A549 (cell line): Measurements from ENCODE around the gene DPF1. TPM values are rescaled to one million over a fixed set of nuclear protein-coding genes. Genes with fewer than 3 reads are reported as not detected.
A peak's percentile ranks its signal among the peaks of the same experiment; 100 is the strongest.

Experiments
- ATAC-seq, 2 experiments: fragments of 200-7000 bp in 1 of 2; fragments of >200 bp in 1 of 2; cut with Nextera tagmentation in 1 of 2; cut with Tn5 transposase in 1 of 2; 3 replicates each; pipeline versions ENCODE4 v1.8.0 to v1.9.1; 2018 to 2020; ENCODE audit warnings: mild to moderate bottlenecking in 1 of 2, moderate library complexity in 1 of 2
- CTCF ChIA-PET: fragments of 300-600 bp; sonication (Branson Sonifier 250); formaldehyde crosslinking; extraction: SDS; loops from one replicate; lab custom pipeline; 2021; ENCODE audit warnings: antibody characterized with exemption, inconsistent platforms; lab: Yijun Ruan, JAX
- POLR2A ChIA-PET: fragments of 350-600 bp; formaldehyde crosslinking; extraction: SDS; loops from one replicate; lab custom pipeline; 2021; ENCODE audit warnings: antibody characterized with exemption, inconsistent platforms; lab: Yijun Ruan, JAX
- DNase-seq, 2 experiments: peaks; one replicate each; pipeline versions ENCODE4 v3.0.0 to v3.0.0-alpha.2; 2011 to 2016; ENCODE audit warnings: low read depth in 1 of 2, low spot score in 1 of 2
- FAIRE-seq: peaks from 2 replicates; lab custom pipeline; 2011; peaks lifted over from hg19 to GRCh38; lab: Jason Lieb, UNC
- H3K27ac ChIP-seq, 2 experiments: fragments of >200 bp; sonication (Bioruptor Twin); formaldehyde crosslinking; 3 replicates each; pipeline ENCODE4 v1.5.1; 2016 to 2017
- H3K4me1 ChIP-seq: fragments of >200 bp; sonication (Bioruptor Twin); formaldehyde crosslinking; 3 replicates; pipeline ENCODE4 v1.6.1; 2016
- H3K4me2 ChIP-seq: fragments of >200 bp; sonication (Bioruptor Twin); formaldehyde crosslinking; 3 replicates; pipeline ENCODE4 v1.6.1; 2016
- H3K4me3 ChIP-seq: fragments of >200 bp; sonication (Bioruptor Twin); formaldehyde crosslinking; 3 replicates; pipeline ENCODE4 v1.5.1; 2016
- H3K9me3 ChIP-seq: fragments of >200 bp; sonication (Bioruptor Twin); formaldehyde crosslinking; 3 replicates; pipeline ENCODE4 v1.6.1; 2016
- BHLHE40 ChIP-seq: IDR thresholded peaks from 2 replicates; pipeline ENCODE4 v1.6.1; 2012; ENCODE audit warnings: low read depth, low read length, inconsistent platforms
- CBX8 ChIP-seq: fragments of 200-600 bp; sonication (generic); IDR thresholded peaks from 2 replicates; pipeline ENCODE4 v1.6.1; 2016
- CHD2 ChIP-seq: fragments of 150-350 bp; IDR thresholded peaks from 2 replicates; pipeline ENCODE4 v1.6.1; 2014; ENCODE audit warnings: low read length; ENCODE audit not compliant: partially characterized antibody
- CHD4 ChIP-seq: fragments of 200-600 bp; sonication (generic); IDR thresholded peaks from 2 replicates; pipeline ENCODE4 v1.6.1; 2016; ENCODE audit warnings: antibody characterized with exemption, mild to moderate bottlenecking, borderline replicate concordance
- E2F6 ChIP-seq: IDR thresholded peaks from 2 replicates; pipeline ENCODE4 v1.6.1; 2012; ENCODE audit warnings: low read depth, borderline replicate concordance
- ESRRA ChIP-seq: fragments of 150-350 bp; IDR thresholded peaks from 2 replicates; pipeline ENCODE4 v1.6.1; 2014; ENCODE audit warnings: mild to moderate bottlenecking, low read length, borderline replicate concordance
- FOSB ChIP-seq: fragments of 250-450 bp; sonication (Bioruptor Pico); IDR thresholded peaks from 2 replicates; pipeline ENCODE4 v1.5.0; 2020; ENCODE audit warnings: mild to moderate bottlenecking, moderate library complexity
- HDAC2 ChIP-seq: fragments of 200-600 bp; sonication (generic); IDR thresholded peaks from 2 replicates; pipeline ENCODE4 v1.6.1; 2016
- HES2 ChIP-seq: fragments of >200 bp; sonication (Bioruptor Twin); formaldehyde crosslinking; IDR thresholded peaks from 2 replicates; pipeline ENCODE4 v1.6.1; 2016
- KDM1A ChIP-seq: fragments of 200-600 bp; sonication (generic); IDR thresholded peaks from 2 replicates; pipeline ENCODE4 v1.6.1; 2016; ENCODE audit warnings: low read depth, mild to moderate bottlenecking
- NPAS2 ChIP-seq: fragments of 250-450 bp; sonication (Bioruptor Pico); IDR thresholded peaks from 2 replicates; pipeline ENCODE4 v1.8.0; 2022; ENCODE audit warnings: mild to moderate bottlenecking, moderate library complexity, borderline replicate concordance
- POLR2A ChIP-seq: IDR thresholded peaks from 2 replicates; pipeline ENCODE4 v1.6.1; 2012; ENCODE audit warnings: mild to moderate bottlenecking, low read length
- RARB ChIP-seq: fragments of 250-450 bp; sonication (Bioruptor Pico); IDR thresholded peaks from 2 replicates; pipeline ENCODE4 v1.8.0; 2021; ENCODE audit warnings: mild to moderate bottlenecking, moderate library complexity
- RCOR1 ChIP-seq: fragments of 150-350 bp; IDR thresholded peaks from 2 replicates; pipeline ENCODE4 v1.6.1; 2014; ENCODE audit warnings: antibody characterized with exemption, low read length, low read depth
- TP53 ChIP-seq: fragments of 250-450 bp; sonication (Bioruptor Pico); IDR thresholded peaks from 2 replicates; pipeline ENCODE4 v1.5.0; 2021; ENCODE audit warnings: mild to moderate bottlenecking, moderate library complexity
- ZC3H11A ChIP-seq: fragments of 450-650 bp; IDR thresholded peaks from 2 replicates; pipeline ENCODE4 v1.6.1; 2014; ENCODE audit warnings: antibody characterized with exemption, mild to moderate bottlenecking
- ZFP36 ChIP-seq: fragments of 450-650 bp; IDR thresholded peaks from 2 replicates; pipeline ENCODE4 v1.6.1; 2014; ENCODE audit warnings: borderline replicate concordance; ENCODE audit not compliant: partially characterized antibody
- WGBS: methylation state at CpG from one replicate; pipeline ENCODE4 v1.1.6; 2017; ENCODE audit errors: missing lambda C conversion rate; 5-methylcytosine and 5-hydroxymethylcytosine counted together
- polyA plus RNA-seq, 4 experiments: library from polyadenylated mRNA; depleted of rRNA in 3 of 4; stranded (reverse); fragments of >200 nt; fragmentation: RNase III in 1 of 4; extraction: RNeasy Plus Mini Kit Qiagen cat#74134 plus additional on column Dnase treatment in 1 of 4; gene quantifications; 2 replicates in 3 of 4; 3 replicates in 1 of 4; pipeline ENCODE4 v1.2.3, GENCODE V29; 2011 to 2017
- TF ChIP-seq, protein P1 (sequence below): IDR thresholded peaks from 2 replicates; pipeline ENCODE4 v1.6.1; 2012
- TF ChIP-seq, protein P2 (sequence below): IDR thresholded peaks from 2 replicates; pipeline ENCODE4 v1.6.1; 2012
- TF ChIP-seq, protein P3 (sequence below): fragments of 250-450 bp; sonication (Bioruptor Pico); IDR thresholded peaks from 2 replicates; pipeline ENCODE4 v1.5.0; 2021; ENCODE audit warnings: mild to moderate bottlenecking, moderate library complexity, borderline replicate concordance

Gene DPF1
- polyA plus RNA-seq, 2 of the 4 experiments (the other 2 are of a cell fraction) = 2.1 to 6.8 TPM

DNA sequence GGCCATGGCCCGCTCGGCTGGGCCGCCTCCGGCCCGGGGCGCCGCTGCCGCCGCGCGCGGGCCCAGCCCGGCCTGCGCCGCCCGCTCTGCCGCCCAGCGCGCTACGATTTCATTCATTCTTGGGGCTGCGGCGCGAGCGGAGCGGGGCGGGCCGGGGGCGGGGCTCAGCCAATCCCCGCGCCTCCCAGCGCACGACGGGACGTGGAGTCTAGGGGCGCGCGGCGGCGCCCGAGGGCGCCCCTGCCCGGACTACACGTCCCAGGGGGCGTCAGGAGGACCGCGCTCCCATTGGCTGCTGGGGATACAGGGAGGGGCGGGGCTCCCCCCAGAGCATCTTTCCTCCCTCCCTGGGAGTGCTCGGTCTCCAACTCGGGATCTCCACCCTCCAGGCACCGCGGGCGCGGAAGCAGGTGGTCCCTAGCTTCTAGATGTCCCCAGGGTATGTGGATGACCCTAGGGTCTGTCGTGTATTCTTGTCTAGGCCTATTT is 5.6 kb upstream of the DPF1 start:
- Histone ChIP-seq H3K4me2 (peak overlapping the region; percentile 100), H3K27ac (peak overlapping the region in 1 of 2 experiments; percentile 67; a peak in 3 of 6 replicates)
- DNase-seq (peak; percentile 89 to 93), ATAC-seq (peak; percentile 49 to 79)
- 2% methylated on average over 30 of the region's 54 CpGs for WGBS
- ChIA-PET CTCF (interaction anchor here (1.4 to 33.5 kb wide), 6 partner anchors 22 to 328 kb away, joined by 4 to 1052 read pairs (median 104); partner anchors contain the start of genes CATSPERG, GGN, KCNK6 and PPP1R14A), POLR2A (no interaction called here)
- no peak for TF ChIP-seq FOSB (CRISPR knock-in tag)
- TF ChIP-seq KDM1A = peak; percentile 96
- TF ChIP-seq CHD2 = no peak
- TF ChIP-seq RCOR1 = peak; percentile 86
- TF ChIP-seq POLR2A = no peak
- TF ChIP-seq, protein P1, sequence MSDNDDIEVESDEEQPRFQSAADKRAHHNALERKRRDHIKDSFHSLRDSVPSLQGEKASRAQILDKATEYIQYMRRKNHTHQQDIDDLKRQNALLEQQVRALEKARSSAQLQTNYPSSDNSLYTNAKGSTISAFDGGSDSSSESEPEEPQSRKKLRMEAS = peak; percentile 54; the same call in 1 of the 2 replicates
- TF ChIP-seq ZC3H11A = no peak
- TF ChIP-seq, all 56 proteins: peak for 3
- no peaks in the 10 kb centered on the region for H3K9me3 ChIP-seq
- peak; percentile 18 for FAIRE-seq
- peaks cover 25% of the 10 kb centered on the region for H3K4me1 ChIP-seq
- peak overlapping the region; percentile 52 for H3K4me3 ChIP-seq

GRCh38 chr19:38228491-38229439 is 4.7 kb upstream of the DPF1 start:
- ATAC-seq = no peak
- FAIRE-seq = no peak
- ChIA-PET CTCF (interaction anchor here (1.0 to 33.5 kb wide), 6 partner anchors 13 to 327 kb away, joined by 3 to 1052 read pairs (median 104); partner anchors contain the start of genes CATSPERG, KCNK6, PPP1R14A and SIPA1L3), POLR2A (no interaction called here)
- 0 out of 2 replicates have a peak, but pooled peaks have one; percentile 31 for TF ChIP-seq E2F6
- no peak for TF ChIP-seq RARB (CRISPR knock-in tag)
- 0 out of 2 replicates have a peak, but pooled peaks have one; percentile 40 for TF ChIP-seq KDM1A
- TF ChIP-seq RCOR1 = no peak
- 0 out of 2 replicates have a peak, but pooled peaks have one; percentile 37 for TF ChIP-seq HDAC2
- DNase-seq = no peak
- WGBS = 2% methylated on average over 57 of the region's 80 CpGs
- peaks cover 22% of the 10 kb centered on the region for H3K4me1 ChIP-seq
- peak overlapping the region in 1 of 2 experiments; percentile 67; a peak in 3 of 6 replicates for H3K27ac ChIP-seq
- H3K9me3 ChIP-seq = no peaks in the 10 kb centered on the region
- H3K4me2 ChIP-seq = peak overlapping the region; percentile 100
- H3K4me3 ChIP-seq = peak overlapping the region; percentile 52

GRCh38 chr19:38228005-38228377 is 4.0 kb upstream of the DPF1 start:
- FAIRE-seq = no peak

DNA sequence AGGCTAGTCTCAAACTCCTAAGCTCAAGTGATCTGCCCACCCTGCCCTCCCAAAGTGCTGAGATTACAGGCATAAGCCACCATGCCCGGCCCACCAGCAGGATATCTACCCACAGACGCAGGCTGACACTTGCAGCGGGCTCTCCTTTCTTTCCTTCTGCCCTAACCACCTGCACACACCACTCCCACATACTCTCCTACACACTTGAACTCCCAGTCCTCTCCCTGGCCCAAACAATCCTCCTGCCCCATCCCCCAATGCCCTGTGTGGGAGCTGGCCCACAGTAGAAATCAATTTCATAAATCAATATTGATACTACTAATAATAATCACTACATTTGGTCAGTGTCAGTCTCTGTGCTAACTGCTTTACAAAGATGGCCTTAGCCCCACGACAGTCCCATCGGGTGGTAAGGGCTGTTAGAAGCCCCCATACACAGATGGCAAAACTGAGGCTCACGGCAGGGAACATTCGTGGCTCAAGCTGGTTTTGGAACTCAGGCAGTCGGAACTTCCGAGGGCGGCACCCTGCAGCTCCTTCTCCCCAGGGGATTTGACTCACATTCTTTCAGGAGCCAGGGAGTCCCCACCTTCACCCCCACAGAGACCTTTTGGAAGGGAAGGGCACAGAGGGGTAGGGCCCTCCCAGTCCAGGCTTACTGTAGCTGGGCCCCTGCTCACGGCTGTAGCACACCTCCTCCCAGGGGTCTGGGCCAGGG is 3.4 kb upstream of the DPF1 start:
- H3K9me3 ChIP-seq = no peaks in the 10 kb centered on the region
- H3K27ac ChIP-seq = no peak overlapping the region
- DNase-seq = no peak
- TF ChIP-seq, protein P2, sequence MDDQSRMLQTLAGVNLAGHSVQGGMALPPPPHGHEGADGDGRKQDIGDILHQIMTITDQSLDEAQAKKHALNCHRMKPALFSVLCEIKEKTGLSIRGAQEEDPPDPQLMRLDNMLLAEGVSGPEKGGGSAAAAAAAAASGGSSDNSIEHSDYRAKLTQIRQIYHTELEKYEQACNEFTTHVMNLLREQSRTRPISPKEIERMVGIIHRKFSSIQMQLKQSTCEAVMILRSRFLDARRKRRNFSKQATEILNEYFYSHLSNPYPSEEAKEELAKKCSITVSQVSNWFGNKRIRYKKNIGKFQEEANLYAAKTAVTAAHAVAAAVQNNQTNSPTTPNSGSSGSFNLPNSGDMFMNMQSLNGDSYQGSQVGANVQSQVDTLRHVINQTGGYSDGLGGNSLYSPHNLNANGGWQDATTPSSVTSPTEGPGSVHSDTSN = no peak
- TF ChIP-seq, protein P3, sequence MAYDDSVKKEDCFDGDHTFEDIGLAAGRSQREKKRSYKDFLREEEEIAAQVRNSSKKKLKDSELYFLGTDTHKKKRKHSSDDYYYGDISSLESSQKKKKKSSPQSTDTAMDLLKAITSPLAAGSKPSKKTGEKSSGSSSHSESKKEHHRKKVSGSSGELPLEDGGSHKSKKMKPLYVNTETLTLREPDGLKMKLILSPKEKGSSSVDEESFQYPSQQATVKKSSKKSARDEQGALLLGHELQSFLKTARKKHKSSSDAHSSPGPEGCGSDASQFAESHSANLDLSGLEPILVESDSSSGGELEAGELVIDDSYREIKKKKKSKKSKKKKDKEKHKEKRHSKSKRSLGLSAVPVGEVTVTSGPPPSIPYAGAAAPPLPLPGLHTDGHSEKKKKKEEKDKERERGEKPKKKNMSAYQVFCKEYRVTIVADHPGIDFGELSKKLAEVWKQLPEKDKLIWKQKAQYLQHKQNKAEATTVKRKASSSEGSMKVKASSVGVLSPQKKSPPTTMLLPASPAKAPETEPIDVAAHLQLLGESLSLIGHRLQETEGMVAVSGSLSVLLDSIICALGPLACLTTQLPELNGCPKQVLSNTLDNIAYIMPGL (CRISPR knock-in tag) = no peak
- TF ChIP-seq RCOR1 (0 out of 2 replicates have a peak, but pooled peaks have one; percentile 43), KDM1A (peak; percentile 76), BHLHE40 (no peak), ESRRA (0 out of 2 replicates have a peak, but pooled peaks have one; percentile 36), CHD2 (no peak), ZFP36 (no peak), NPAS2 (CRISPR knock-in tag) (no peak)
- 62% methylated on average over 11 of the region's 11 CpGs for WGBS
- peak overlapping the region; percentile 100 for H3K4me2 ChIP-seq
- no peak for ATAC-seq
- H3K4me3 ChIP-seq = no peak overlapping the region
- FAIRE-seq = no peak
- ChIA-PET POLR2A (interaction anchor here (1.4 kb wide), 1 partner anchor 147 kb away, joined by 4 read pairs; the partner anchor contains the start of gene PSMD8), CTCF (interaction anchor here (0.5 to 9.8 kb wide), 31 partner anchors 8 to 326 kb away, joined by 3 to 187 read pairs (median 4); partner anchors contain the start of genes CATSPERG, PPP1R14A, SIPA1L3 and WDR87)
- peaks cover 25% of the 10 kb centered on the region for H3K4me1 ChIP-seq

More at GRCh38 chr19:38228005-38228377, 4.0 kb upstream of the DPF1 start:
- no peak for TF ChIP-seq CBX8
- no peak for TF ChIP-seq HES2
- TF ChIP-seq TP53 = no peak
- no peak for TF ChIP-seq CHD4
- TF ChIP-seq KDM1A = no peak
- H3K4me2 ChIP-seq = peak overlapping the region; percentile 100
- no peak for DNase-seq
- no peaks in the 10 kb centered on the region for H3K9me3 ChIP-seq
- WGBS = 52% methylated on average over 11 of the region's 16 CpGs
- peaks cover 25% of the 10 kb centered on the region for H3K4me1 ChIP-seq
- ChIA-PET CTCF (interaction anchor here (0.5 to 9.8 kb wide), 13 partner anchors 12 to 326 kb away, joined by 3 to 187 read pairs (median 7); partner anchors contain the start of genes PPP1R14A, SIPA1L3 and WDR87), POLR2A (interaction anchor here (1.4 kb wide), 1 partner anchor 146 kb away, joined by 4 read pairs; the partner anchor contains the start of gene PSMD8)
- H3K27ac ChIP-seq = peak overlapping the region in 1 of 2 experiments; percentile 67; a peak in 3 of 6 replicates
- peak overlapping the region; percentile 52 for H3K4me3 ChIP-seq
- ATAC-seq = no peak
